ENCODE data around the gene ATP1B1. TPM values are rescaled to one million over a fixed set of nuclear protein-coding genes. Genes with fewer than 3 reads are reported as not detected.

The ATP1B1 gene
- total and polyA plus RNA-seq, 9 of the 15 experiments (the other 6 are each of a cell fraction or from before 2014, with no cell fraction given): 0.76 to 3.0 (median 1.7) TPM

- no peaks in the 10 kb centered on the region for H3K79me2 ChIP-seq (ENCODE audit: control insufficient read depth, insufficient read depth, low read length)
- WGBS (ENCODE audit: insufficient coverage, low coverage, missing lambda C conversion rate): 14% methylated on average over 9 of the region's 9 CpGs
- no peak overlapping the region; the same call in 1 of the 2 replicates for H2AFZ ChIP-seq (ENCODE audit: low read depth, low read length)
- H3K9me1 ChIP-seq (ENCODE audit: control insufficient read depth, insufficient read depth, low read length): no peaks in the 10 kb centered on the region
- FAIRE-seq (no peak), ATAC-seq (peak; percentile 33; the same call in 2 of the 3 replicates), DNase-seq (ENCODE audit: extremely low read depth in 1 of 4, low spot score in 3 of 4) (peak in 1 of 4 experiments; percentile 30)
- in situ Hi-C loops (cut with MboI) (no loop called here), intact Hi-C loops (cut with micrococcal nuclease) (no loop called here)
- H3K4me3 ChIP-seq: no peak overlapping the region
- peaks cover 0 to 20% of the 10 kb centered on the region in 2 experiments; a peak in 4 of 5 replicates for H3K4me1 ChIP-seq (replicated peaks in 1 of 2; ENCODE audit: control insufficient read depth in 2 of 2, insufficient read depth in 2 of 2, low read length in 2 of 2)
- ChIA-PET CTCF (ENCODE audit: low intra/inter-chr PET ratio) (no interaction called here), POLR2A (interaction anchor here (0.5 to 1.4 kb wide), 3 partner anchors 13 to 17 kb away, joined by 3 to 4 read pairs (median 3); no protein-coding TSS in a partner anchor)
- TF ChIP-seq ZNF146 (CRISPR knock-in tag; IDR thresholded peaks at IDR 0.05; ENCODE audit: unreplicated experiment) (no peak), NFIC (IDR thresholded peaks at IDR 0.05) (peak; percentile 46)
- no TSS peak for BruUV-seq (replicated peaks)
- no peaks in the 10 kb centered on the region for H3K36me3 ChIP-seq (ENCODE audit: control insufficient read depth, insufficient read depth, low read length)
- peaks cover 0 to 8% of the 10 kb centered on the region in 2 experiments; a peak in 1 of 5 replicates for H3K27me3 ChIP-seq (ENCODE audit: control insufficient read depth in 2 of 2, insufficient read depth in 2 of 2, low read length in 2 of 2)
- no peak overlapping the region for H3K27ac ChIP-seq (ENCODE audit: extremely low read depth, low read depth, low read length)
- no peaks in the 10 kb centered on the region for H4K20me1 ChIP-seq (replicated peaks; ENCODE audit: control insufficient read depth, insufficient read depth, low read length)
- H3K9me3 ChIP-seq (replicated peaks; ENCODE audit: control insufficient read depth, insufficient read depth, low read depth, low read length): no peaks in the 10 kb centered on the region
- no peak overlapping the region for H3K9ac ChIP-seq (ENCODE audit: insufficient read depth in 1 of 2, low read depth in 2 of 2, low read length in 2 of 2)
- no peak overlapping the region for H3K4me2 ChIP-seq (ENCODE audit: insufficient read depth, low read length)
These were observed 46.3 kb upstream of the ATP1B1 start for GRCh38 chr1:169060043-169060722.

- Histone ChIP-seq H3K27me3 (ENCODE audit: control insufficient read depth in 2 of 2, insufficient read depth in 2 of 2, low read length in 2 of 2) (peaks cover 0 to 4% of the 10 kb centered on the region in 2 experiments; a peak in 1 of 5 replicates), H3K27ac (ENCODE audit: extremely low read depth, low read depth, low read length) (no peak overlapping the region), H3K9me3 (replicated peaks; ENCODE audit: control insufficient read depth, insufficient read depth, low read depth, low read length) (no peaks in the 10 kb centered on the region), H3K4me2 (ENCODE audit: insufficient read depth, low read length) (no peak overlapping the region), H3K36me3 (ENCODE audit: control insufficient read depth, insufficient read depth, low read length) (no peaks in the 10 kb centered on the region), H3K79me2 (ENCODE audit: control insufficient read depth, insufficient read depth, low read length) (no peaks in the 10 kb centered on the region), H3K9ac (ENCODE audit: insufficient read depth in 1 of 2, low read depth in 2 of 2, low read length in 2 of 2) (no peak overlapping the region), H2AFZ (ENCODE audit: low read depth, low read length) (peak overlapping the region; percentile 7; the same call in 1 of the 2 replicates), H3K9me1 (ENCODE audit: control insufficient read depth, insufficient read depth, low read length) (no peaks in the 10 kb centered on the region), H4K20me1 (replicated peaks; ENCODE audit: control insufficient read depth, insufficient read depth, low read length) (no peaks in the 10 kb centered on the region), H3K4me1 (replicated peaks in 1 of 2; ENCODE audit: control insufficient read depth in 2 of 2, insufficient read depth in 2 of 2, low read length in 2 of 2) (peaks cover 0 to 20% of the 10 kb centered on the region in 2 experiments; a peak in 4 of 5 replicates), H3K4me3 (no peak overlapping the region)
- DNase-seq (ENCODE audit: extremely low read depth in 1 of 4, low spot score in 3 of 4) (peak in 2 of 4 experiments; percentile 28 to 35), FAIRE-seq (peak; percentile 48), ATAC-seq (peak; percentile 73)
- intact Hi-C loops (cut with micrococcal nuclease) (no loop called here), in situ Hi-C loops (cut with MboI) (no loop called here)
- WGBS (ENCODE audit: insufficient coverage, low coverage, missing lambda C conversion rate): under 1% methylated on average over 4 of the region's 4 CpGs
- CTCF ChIA-PET (ENCODE audit: low intra/inter-chr PET ratio): no interaction called here
- no TSS peak for BruUV-seq (replicated peaks)
- POLR2A ChIA-PET: interaction anchor here (0.9 kb wide), 1 partner anchor 17 kb away, joined by 3 read pairs; no protein-coding TSS in a partner anchor
- TF ChIP-seq ZNF398 (CRISPR knock-in tag; IDR thresholded peaks at IDR 0.05) (no peak), POLR2H (tag; IDR thresholded peaks at IDR 0.05; ENCODE audit: low read depth) (0 out of 2 replicates have a peak, but pooled peaks have one; percentile 12), TSHZ1 (CRISPR knock-in tag; IDR thresholded peaks at IDR 0.05) (no peak), KLF10 (CRISPR knock-in tag; IDR thresholded peaks at IDR 0.05) (no peak)
These were observed 45.4 kb upstream of the ATP1B1 start for GRCh38 chr1:169060919-169061639.
